SU-DHL-6 (cell line): ENCODE data around the gene RESP18.

Experiments
- H2AFZ ChIP-seq: fragments of 200-600 bp; sonication (generic); 2 replicates; pipeline ENCODE4 v1.6.1; 2014; ENCODE audit warnings: low read depth, mild to moderate bottlenecking, moderate library complexity, mixed read lengths, antibody characterized with exemption, low read length; ENCODE audit not compliant: severe bottlenecking
- H3F3A ChIP-seq: fragments of 200-600 bp; shearing (Covaris generic); 2 replicates; pipeline ENCODE4 v1.6.0; 2016; ENCODE audit warnings: antibody characterized with exemption, mild to moderate bottlenecking; ENCODE audit not compliant: insufficient read depth
- H3K27ac ChIP-seq: fragments of 200-600 bp; sonication (generic); 2 replicates; pipeline ENCODE4 v1.5.1; 2016; ENCODE audit warnings: low read depth, mild to moderate bottlenecking, low read length, moderate library complexity, mixed read lengths
- H3K27me3 ChIP-seq: fragments of 200-600 bp; sonication (generic), shearing (Covaris generic); 2 replicates; pipeline ENCODE4 v1.6.0; 2014; ENCODE audit warnings: mild to moderate bottlenecking, low read length
- H3K36me3 ChIP-seq: fragments of 200-600 bp; sonication (generic); 2 replicates; pipeline ENCODE4 v1.6.1; 2014; ENCODE audit warnings: mild to moderate bottlenecking, low read length, mixed read lengths
- H3K4me2 ChIP-seq: fragments of 300-600, 200-600 bp; shearing (Covaris generic), sonication (generic); 2 replicates; pipeline ENCODE4 v1.6.0; 2014; ENCODE audit warnings: low read length, low read depth, mild to moderate bottlenecking; ENCODE audit not compliant: poor library complexity, severe bottlenecking
- H3K4me3 ChIP-seq: fragments of 200-600 bp; sonication (generic); 2 replicates; pipeline ENCODE4 v1.5.1; 2014; ENCODE audit warnings: antibody characterized with exemption, low read length, mild to moderate bottlenecking, mixed read lengths; ENCODE audit not compliant: insufficient read depth, poor library complexity, severe bottlenecking
- H3K79me2 ChIP-seq: fragments of 200-600 bp; sonication (generic); 2 replicates; pipeline ENCODE4 v1.6.1; 2014; ENCODE audit warnings: mild to moderate bottlenecking, low read length, moderate library complexity; ENCODE audit not compliant: insufficient read depth
- H3K9ac ChIP-seq: fragments of 200-600 bp; sonication (generic); 2 replicates; pipeline ENCODE4 v1.7.0; 2014; ENCODE audit warnings: mild to moderate bottlenecking, low read length
- H3K9me2 ChIP-seq: fragments of 200-600 bp; sonication (generic); replicated peaks from 2 replicates; pipeline ENCODE4 v1.6.1; 2014; ENCODE audit warnings: low read length; ENCODE audit not compliant: insufficient read depth
- H3K9me3 ChIP-seq: fragments of 200-600 bp; sonication (generic); 2 replicates; pipeline ENCODE4 v1.6.1; 2014; ENCODE audit warnings: low read length, mixed read lengths; ENCODE audit not compliant: insufficient read depth
- H4K20me1 ChIP-seq: fragments of 200-600 bp; sonication (generic); 2 replicates; pipeline ENCODE4 v1.6.1; 2014; ENCODE audit warnings: low read depth, mild to moderate bottlenecking, antibody characterized with exemption, low read length, moderate library complexity, mixed read lengths
- CTCF ChIP-seq: fragments of 200-600 bp; sonication (generic); IDR thresholded peaks from one replicate; pipeline ENCODE4 v1.5.1; 2017; ENCODE audit warnings: antibody characterized with exemption, mild to moderate bottlenecking, low read length, moderate library complexity; ENCODE audit not compliant: insufficient read depth, poor library complexity, severe bottlenecking
- EZH2phosphoT487 ChIP-seq: fragments of 200-600 bp; sonication (generic), shearing (Covaris generic); conservative IDR thresholded peaks from 2 replicates; pipeline ENCODE4 v1.6.1; 2018; ENCODE audit warnings: mild to moderate bottlenecking, antibody characterized with exemption, low read length, moderate library complexity, mixed read lengths

Gene RESP18

DNA sequence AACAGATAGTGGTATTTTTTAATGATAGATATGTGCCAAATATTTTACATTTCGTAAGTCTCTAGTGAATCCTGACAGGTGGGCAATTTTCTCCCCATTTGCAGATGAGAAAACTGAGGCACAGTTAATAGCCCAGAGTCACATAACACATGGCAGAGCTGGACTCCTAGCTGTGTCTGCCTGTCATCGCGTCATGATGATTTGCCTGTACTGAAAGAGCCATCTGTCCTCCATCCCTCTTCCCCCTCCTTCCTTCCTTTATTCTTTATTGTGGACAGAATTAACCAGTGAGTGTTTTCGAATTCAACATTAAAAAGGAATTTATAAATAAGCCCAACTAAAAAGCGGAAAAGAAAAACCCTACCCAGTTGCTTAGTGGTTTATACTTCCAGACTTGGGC is 50.2 kb downstream of the RESP18 start:
- H3K4me3 ChIP-seq = no peak overlapping the region
- no peaks in the 10 kb centered on the region for H3K36me3 ChIP-seq
- no peaks in the 10 kb centered on the region for H4K20me1 ChIP-seq
- H3K27me3 ChIP-seq = no peaks in the 10 kb centered on the region
- peaks cover 13% of the 10 kb centered on the region for H3F3A ChIP-seq
- no peak overlapping the region for H3K9ac ChIP-seq
- H2AFZ ChIP-seq = no peak overlapping the region
- TF ChIP-seq EZH2phosphoT487 (no peak), CTCF (no peak)
- H3K79me2 ChIP-seq = 0 out of 2 replicates have a peak, but pooled peaks cover under 1% of the 10 kb centered on the region
- H3K27ac ChIP-seq = no peak overlapping the region
- no peaks in the 10 kb centered on the region for H3K9me2 ChIP-seq
- no peaks in the 10 kb centered on the region for H3K9me3 ChIP-seq
- H3K4me2 ChIP-seq = no peak overlapping the region

GRCh38 chr2:219281588-219281987 is 51.0 kb downstream of the RESP18 start:
- no peak overlapping the region for H3K4me2 ChIP-seq

DNA sequence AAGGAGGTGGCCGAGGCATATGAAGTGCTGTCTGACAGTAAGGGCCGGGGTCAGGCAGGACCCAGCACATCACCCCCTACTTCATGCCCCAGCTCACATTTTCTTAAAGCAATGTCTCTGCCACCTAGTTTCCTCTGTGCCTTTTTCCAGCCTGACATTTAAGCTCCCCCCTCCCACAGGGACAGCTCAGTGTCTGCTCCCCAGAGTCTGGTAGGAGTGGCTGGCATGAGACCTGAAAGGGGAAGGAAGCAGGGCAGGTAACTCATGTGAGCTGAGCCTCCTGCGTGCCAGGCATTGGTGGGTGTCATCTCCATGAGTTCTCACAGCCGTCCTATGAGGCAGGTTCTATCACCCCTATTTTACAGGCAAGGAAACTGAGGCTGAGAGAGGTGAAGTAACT is 51.9 kb downstream of the RESP18 start:
- Histone ChIP-seq H3K9me3 (no peaks in the 10 kb centered on the region), H3K36me3 (no peaks in the 10 kb centered on the region), H3K4me3 (no peak overlapping the region), H3K4me2 (peak overlapping the region; percentile 60), H3K9me2 (no peaks in the 10 kb centered on the region), H3F3A (peaks cover 13% of the 10 kb centered on the region), H2AFZ (no peak overlapping the region), H4K20me1 (no peaks in the 10 kb centered on the region), H3K27me3 (no peaks in the 10 kb centered on the region), H3K9ac (peak overlapping the region; percentile 63; the same call in 1 of the 2 replicates), H3K79me2 (0 out of 2 replicates have a peak, but pooled peaks cover 4% of the 10 kb centered on the region), H3K27ac (peak overlapping the region; percentile 98; the same call in 1 of the 2 replicates)
- TF ChIP-seq CTCF (no peak), EZH2phosphoT487 (no peak)

More at GRCh38 chr2:219281588-219281987, 51.0 kb downstream of the RESP18 start:
- Histone ChIP-seq H3K79me2 (0 out of 2 replicates have a peak, but pooled peaks cover 4% of the 10 kb centered on the region), H2AFZ (no peak overlapping the region), H3K27ac (no peak overlapping the region), H3K9ac (no peak overlapping the region), H3K27me3 (no peaks in the 10 kb centered on the region), H3K9me3 (no peaks in the 10 kb centered on the region), H3K4me3 (no peak overlapping the region), H3K9me2 (no peaks in the 10 kb centered on the region), H3K36me3 (no peaks in the 10 kb centered on the region), H3F3A (peaks cover 13% of the 10 kb centered on the region), H4K20me1 (no peaks in the 10 kb centered on the region)
- TF ChIP-seq CTCF = no peak
- TF ChIP-seq EZH2phosphoT487 = no peak
